NCI-H345 treated with DMSO at 0.1 percent for 48 hours (cell line): ENCODE data around the gene MYO5B.
A peak's percentile ranks its signal among the peaks of the same experiment; 100 is the strongest.
"Not testable (repeated sequence)": the region's sequence is repeated elsewhere in the genome, so short reads cannot be mapped to it uniquely, and the experiment has no call there.

Experiments
- DNase-seq: peaks from one replicate; lab custom pipeline; 2025; ENCODE audit not compliant: unreplicated experiment; lab: John Stamatoyannopoulos, UW

Gene MYO5B

DNA sequence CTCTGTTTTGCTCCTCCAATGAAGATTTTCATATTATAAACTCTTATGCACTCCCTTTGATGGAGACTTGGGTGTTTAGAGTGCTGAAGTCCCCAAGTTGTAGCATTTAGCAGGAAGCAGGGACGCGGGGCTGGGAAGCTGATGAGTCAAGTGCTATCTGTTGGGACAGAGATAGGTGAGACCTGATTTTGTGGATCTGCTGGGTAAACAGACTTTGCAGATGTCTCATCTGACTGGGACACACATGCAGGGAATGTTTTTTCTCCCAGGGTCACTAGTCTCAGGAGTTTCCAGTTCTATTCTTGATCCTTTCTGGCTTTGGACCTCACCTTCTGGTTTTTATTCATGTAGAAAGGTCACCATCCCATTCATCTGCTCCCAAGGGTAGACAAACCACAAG is 301.9 kb downstream of the MYO5B start:
- DNase-seq, result no peak

DNA sequence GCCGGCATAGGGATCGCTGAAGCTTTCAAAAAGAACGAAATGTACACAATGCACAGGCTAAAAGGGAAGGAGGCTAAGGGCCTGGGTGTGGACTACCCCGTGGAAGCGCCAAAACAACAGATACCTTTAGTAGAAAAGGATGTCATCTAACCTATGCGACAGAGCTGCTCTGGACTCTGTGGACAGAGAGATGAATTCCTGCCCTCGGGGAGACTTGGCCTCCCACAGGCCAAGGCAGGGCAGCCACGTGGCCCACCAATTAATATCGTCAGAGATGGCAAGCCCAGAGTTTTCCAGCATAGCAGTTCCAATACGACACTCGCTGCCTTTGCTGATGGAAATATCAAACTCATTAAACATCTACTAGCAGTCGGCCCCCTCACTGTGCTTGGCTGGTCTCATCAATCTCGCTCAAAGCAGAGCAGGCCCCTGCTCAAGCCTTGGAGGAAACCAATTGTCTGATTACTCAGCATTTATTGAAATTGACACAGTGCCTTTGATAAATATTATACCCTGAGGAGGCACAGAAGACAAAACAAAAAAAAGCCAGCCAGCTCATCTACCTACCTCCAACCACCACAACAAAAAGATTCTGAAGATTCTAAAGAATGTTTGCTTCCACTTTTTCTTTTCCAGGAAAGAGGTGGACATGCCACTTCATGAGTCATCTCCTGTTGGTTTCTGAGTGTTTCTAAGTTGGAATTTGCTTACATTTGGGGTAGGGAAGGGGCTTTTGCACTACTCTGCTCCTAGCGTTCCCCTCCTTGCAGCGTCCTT is 302.6 kb downstream of the MYO5B start:
- DNase-seq, result no peak

DNA sequence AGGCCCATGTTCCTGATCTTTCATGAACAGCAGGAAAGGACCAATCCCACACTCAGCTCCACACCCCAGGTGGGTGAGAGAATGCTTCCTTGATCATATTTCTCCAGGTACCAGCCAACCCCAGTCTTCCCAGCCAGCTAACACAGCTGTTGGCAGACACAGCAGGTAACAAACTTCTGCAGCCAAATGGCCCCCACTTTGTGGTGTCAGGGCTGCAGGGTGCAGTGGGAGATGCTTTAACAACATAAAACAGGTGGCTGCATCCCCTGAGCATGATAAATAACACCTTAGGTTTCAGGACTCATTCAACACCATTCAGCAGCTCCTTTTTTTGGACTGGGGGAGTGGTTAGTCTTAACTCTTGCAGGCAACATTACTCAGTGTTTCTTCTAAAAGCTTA is 304.9 kb downstream of the MYO5B start:
- peak; percentile 94 for DNase-seq

DNA sequence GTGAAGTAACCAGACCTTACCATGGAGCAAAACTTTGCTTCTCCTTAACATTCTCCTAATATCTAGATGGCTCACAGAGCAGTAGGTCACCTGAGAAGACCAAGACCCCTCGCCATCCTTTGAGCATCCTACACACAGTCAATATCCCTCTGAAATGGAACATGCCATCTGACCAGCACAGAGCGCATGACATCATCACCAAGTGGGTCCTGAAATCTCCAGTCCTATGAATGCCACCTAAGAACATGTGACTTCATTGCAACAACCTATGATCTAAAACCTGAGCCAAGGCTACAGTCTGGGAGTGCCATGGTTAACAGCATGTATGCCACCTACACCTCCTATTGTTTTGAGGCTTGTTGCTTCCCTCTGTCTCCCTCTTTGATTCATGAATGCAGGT is 305.4 kb downstream of the MYO5B start:
- DNase-seq, result not testable (repeated sequence)

DNA sequence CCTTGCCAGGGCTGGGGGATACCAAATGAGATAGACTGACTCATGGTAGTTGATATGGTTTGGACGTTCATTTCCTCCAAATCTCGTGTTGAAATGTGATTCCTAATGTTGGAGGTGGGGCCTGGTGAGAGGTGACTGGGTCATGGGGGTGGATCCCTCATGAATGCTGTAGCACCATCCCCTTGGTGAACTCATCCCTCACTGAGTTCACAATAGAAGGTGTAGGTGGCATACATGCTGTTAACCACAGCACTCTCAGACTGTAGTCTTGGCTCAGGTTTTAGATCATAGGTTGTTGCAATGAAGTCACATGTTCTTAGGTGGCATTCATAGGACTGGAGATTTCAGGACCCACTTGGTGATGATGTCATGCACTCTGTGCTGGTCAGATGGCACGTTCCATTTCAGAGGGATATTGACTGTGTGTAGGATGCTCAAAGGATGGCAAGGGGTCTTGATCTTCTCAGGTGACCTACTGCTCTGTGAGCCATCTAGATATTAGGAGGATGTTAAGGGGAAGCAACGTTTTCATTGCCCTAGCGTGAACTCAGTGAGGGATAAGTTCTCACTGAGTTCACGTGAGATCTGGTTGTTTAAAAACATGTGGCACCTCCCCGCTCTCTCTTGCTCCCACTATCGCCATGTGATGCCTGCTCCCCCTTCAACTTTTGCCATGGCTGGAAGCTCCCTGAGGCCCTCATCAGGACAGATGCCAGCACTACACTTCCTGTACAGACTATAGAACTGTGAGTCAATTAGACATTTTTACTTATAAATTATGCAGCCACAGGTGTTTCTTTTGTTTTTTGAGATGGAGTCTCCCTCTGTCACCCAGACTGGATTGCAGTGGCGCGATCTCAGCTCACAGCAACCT is 307.8 kb downstream of the MYO5B start:
- no peak for DNase-seq

DNA sequence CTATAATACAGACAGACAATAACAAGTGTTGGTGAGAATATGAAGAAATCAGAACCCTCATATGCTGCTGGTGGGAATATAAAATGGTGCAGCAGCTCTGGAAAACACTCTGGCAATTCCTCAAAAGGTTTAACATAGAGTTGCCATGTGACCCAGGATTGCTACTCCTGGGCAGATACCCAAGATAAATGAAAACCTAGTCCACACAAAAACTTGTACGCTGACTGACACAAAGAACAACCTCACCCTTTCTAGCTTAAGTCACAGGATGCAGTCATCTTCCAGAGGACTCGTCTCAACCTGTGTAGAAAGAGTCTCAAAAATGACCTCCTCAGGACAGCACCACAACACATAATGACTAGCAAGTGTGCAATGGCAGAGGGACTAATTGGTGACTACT is 310.0 kb downstream of the MYO5B start:
- no peak for DNase-seq

DNA sequence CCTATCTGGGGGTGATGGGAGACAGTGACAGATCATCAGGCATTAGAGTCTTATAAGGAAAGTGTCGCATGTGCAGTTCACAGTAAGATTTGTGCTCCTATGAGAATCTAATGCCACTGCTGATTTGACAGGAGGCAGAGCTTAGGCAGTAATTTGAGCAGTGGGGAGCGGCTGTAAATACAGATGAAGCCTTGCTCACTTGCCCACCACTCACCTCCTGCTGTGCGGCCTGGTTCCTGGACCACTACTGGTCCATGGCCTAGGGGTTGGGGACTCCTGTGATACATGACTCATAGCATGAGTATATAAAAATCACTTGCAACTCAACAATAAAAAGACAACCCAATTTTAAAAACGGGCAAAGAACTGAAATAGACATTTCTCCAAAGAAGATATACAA is 310.5 kb downstream of the MYO5B start:
- DNase-seq, result no peak

DNA sequence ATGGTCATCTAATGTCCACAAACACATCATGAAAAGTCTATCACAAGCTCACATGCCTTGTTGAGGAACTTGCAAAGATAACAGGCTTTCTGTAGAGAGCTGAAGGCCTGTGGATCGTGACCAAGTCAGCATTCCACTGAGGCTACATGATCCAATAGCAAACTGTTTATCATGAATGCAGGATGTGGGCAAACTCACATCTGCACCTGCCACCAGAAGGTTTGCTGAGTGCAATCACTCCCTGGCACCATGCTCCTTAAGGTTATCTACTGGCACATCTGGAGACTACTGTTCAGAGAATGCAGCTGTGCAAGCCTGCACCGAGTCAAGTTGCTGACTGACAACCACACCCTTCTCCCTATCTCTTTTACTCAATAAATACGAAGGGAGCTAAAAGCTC is 314.3 kb downstream of the MYO5B start:
- no peak for DNase-seq

DNA sequence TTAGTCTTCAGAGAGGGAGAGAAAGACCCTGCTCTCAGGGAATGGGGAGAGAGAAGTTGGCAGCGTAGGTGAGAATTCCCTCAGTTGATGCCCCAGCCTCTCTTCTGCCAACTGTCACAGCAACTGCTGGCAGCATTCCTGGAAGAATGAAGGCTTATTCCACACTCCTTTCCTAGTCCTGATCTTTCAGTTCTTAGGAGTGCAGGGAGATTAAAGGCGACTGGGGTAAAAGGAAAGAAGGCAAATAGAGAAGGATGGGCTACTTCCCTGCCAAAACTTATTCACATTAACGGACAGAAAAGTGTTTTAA is 315.7 kb downstream of the MYO5B start:
- DNase-seq, result no peak

DNA sequence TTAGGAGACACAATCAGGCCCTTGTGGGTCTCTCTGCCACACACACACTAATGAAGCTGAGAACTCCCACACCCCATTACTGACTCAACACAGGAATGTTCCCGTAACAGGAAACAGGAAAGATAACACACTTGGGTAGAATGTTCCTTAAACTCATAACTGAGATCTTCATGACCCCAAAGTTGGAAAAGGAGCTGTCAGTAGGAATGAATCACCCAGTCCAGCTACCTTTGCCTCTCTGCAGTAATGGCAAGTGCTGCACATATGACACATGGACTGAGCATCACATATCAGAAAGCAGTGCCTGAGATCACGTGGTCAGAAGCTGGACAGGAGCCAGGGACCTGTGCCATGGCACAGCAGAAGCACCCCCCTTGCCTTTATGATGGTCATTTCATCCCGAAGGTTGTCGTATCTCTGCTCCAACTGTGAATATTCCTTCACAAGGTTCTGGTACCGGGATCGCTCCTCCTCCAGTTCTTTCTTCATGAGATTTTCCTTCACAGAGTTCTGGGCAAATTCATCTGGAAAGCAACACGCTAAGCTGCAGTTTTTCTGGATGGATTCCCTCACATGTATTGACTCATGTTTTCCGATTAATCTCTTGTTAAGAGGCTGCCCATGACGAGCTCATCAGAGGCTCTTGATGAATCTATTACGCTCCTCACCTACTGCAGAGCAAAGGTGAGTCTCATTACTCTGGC is 316.2 kb downstream of the MYO5B start:
- no peak for DNase-seq

DNA sequence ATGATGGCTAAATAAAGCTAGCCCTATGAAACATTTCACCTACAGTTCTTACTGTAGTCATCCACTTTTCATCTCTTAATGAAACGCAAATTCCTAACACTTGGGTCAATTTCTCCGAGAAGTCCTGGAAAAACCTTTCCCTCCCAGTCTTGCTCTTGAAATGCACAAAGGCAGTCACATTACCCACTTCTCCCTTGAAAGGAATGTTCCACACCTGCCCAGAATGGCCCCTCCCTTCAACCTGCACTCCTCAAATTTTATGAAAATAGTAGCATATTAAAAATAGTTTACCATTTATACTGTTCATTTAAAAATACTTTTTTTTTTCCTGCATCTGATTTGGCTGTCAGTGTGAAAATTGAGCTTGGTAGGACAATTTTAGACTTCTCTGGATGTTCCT is 316.9 kb downstream of the MYO5B start:
- DNase-seq, result no peak

DNA sequence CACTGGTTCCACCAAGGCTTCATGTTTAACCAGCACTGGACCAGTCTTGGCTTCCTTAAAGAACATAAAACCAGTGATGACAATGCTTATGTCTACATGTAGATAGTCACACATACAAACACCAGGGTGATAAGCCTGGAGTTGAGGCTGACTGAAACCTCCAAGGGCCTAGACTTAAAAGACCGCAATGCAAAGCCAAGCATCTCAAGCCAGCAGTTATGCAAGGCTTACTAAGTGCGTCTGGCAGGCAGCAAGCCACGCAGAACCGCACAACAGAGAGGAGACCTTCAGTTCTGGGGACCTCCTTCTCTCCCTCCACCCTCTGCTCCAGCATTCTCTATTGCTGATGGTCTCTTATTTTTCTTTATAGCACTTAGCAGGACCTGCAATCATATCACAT is 318.4 kb downstream of the MYO5B start:
- no peak for DNase-seq

DNA sequence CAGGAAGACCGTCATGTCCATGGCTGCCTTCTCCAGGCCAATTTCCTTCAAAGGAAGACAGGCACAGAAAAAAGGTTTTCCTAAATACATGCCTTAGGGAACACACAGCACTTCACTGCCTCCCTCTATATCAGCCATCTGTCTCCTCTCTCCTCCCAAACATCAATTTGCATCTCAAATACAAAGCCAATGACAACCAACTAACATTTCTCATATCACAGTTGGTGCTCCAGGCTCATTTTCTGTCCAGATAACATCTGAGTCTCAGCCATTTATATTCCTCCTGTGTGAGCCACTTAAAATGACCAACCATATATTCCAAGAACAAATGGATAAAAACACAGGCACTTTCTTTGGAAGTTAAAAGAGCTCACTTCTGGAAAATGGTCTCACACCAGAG is 319.2 kb downstream of the MYO5B start:
- DNase-seq, result no peak

DNA sequence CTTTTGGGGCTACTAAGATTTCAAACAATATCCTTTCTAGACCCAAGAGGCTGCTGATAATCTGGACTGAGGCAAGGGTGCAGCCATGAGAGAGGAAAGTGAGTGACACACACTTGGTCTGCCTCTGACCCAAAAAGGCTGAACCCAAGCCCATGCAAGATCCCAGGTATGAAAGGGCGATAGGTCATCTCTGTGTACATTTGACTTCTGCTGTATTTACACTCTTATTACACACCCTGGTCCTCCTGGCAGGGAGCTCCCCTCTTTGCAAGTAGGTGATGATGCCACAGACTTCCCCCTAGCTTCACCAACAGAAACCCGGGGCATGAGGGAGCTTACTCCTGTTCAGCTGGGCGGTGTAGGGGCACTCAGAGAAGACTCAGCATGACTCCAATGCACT is 319.8 kb downstream of the MYO5B start:
- DNase-seq, result no peak

DNA sequence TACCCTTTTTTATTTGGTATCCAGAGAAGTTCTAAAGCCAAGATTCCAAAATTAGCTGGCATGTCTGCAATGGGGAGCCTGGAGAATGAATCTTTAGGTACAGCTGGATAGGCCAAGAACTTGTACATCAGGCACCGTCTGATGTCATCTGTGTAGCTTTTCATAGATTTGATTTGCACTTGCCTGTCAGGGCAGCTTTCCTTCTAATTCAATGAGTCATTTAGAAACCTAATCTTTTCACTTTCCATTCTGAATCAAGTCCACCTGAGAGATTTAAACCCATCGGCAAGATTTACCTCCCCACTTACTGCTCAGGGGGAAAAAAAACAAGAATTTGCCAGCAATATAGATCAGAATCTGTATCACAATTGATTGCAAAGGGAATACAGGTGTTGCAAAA is 320.7 kb downstream of the MYO5B start:
- DNase-seq, result no peak

DNA sequence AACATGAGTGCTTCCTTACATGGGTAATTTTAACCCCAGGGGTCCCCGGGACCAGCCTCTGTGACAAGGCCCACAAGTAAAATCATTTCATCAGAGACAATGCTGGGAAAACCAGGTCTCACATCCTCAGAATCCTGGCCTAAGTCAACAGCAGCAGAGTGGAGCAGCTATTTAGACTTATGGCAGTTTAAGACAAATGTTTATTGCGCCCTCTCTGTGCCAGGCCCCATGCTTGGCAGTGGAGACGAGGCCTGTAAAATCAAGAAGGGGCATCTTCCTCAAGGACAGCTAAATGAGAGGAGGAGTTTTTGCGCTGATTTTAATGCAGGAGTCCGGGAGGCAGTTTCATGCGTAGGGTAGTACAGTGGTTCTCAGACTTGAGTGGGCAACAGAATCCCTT is 325.6 kb downstream of the MYO5B start:
- peak; percentile 38 for DNase-seq

DNA sequence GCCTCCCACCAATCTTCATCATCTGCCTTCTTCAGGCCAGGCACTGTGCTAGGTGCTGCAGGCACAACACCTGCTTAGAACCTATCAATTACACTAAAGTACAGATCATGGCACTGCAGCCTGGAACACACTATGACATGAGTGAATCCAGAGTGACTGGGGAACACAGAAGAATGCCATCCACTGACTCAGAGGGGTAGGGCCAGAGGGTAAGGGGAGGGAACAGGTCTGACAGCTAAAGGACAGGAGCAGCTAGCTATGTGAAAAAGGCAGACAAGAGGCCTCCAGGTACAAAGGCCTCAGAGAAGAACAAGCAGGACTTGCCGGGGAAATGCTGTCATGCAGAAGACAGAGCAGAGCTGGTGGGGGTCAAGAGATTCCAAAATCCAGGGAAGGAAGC is 328.3 kb downstream of the MYO5B start:
- DNase-seq, result no peak

DNA sequence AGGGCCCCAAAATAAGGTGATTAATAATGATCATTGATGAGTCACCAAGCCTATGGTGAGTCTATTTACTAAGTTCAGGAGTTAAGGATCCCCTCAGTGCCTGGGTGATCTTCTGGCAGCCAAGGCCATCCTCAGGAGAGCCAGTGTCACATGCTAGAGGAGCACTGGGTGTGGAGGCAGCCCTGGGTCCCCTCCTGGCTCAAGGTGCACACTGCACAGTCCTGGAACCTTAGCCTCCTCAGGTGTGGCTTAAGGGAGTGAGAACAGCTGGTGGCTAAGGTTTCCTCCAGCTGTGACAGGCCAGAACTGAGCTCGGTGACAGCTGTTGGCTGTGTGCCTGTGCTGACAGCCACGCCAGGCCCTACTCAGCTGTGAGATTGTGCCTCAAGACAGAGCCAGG is 329.5 kb downstream of the MYO5B start:
- DNase-seq, result no peak

DNA sequence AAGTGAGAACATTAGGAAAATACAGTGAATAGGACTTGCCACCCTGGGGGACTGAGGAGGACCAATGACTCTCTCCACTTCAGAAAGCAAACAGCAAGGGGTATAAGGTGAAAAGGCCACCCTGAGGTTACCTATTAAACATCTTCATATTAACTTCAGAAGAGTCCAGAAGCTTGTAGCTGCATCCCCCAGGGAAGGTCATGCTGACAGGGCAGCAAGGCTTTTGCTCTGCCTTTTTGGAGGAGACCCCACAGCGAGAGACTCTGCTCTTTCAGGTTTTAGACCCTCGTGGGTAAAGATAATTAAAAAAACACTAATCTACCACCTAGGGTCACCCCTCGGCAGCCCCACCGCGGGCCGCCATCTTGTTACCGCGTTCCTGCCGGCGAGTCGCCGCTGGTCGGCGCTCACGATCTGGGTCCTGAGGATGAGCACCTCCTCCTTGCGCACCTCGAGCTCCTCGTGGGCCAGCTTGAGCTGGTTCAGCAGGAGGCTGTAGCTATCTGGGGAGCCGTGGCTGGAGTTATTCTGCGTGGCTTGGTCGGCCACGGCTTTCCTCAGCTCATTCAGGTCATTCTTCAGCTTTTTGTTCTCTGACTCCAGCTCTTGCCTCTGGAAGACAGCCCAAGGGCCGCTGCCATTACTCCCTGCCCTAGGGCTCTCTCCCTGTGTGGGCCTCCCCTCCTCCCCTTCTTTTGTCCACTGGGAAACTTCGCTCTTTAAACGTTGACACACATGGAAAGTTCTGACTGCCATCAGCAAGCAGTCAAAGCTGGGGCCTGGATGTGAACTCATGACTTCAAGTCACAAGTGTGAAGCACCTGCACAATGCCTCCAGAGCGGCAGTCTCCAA is 331.0 kb downstream of the MYO5B start:
- no peak for DNase-seq

DNA sequence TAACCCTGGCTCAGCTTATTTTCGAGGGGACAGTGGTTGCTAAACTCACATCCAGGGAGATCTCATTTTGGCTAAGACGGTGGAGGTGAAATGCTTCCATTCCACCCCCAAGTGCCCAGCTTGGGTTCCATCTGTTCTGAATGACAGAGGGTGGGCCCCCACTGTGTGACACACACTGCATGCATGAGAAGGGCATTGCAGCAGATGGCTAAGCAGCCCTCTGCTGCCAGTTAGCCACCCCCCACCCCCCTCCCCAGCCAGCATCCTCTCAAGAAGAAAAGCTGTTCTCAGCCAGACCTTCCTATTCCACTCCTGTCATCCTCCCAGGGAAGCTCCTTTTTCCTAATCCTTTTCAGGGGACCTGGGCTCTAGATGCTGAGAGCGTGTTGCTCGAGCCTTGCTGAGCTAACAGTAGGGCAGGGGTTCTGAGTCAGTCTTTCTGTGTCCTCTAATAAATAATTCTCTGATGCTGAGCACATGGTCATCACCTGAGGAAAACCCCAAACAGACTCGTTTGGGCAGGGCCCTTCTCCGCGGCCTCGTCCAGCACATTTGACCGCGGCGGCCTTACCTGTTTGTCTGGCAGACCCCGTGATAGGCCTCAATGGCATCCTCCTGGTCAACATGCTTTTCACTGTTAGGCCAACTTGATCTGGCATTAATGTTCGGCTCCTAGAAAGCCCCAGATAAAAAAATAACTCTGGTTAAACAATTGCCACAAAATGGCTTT is 332.1 kb downstream of the MYO5B start:
- no peak for DNase-seq
